ENCODE measurements around the gene CDK15.
A peak's percentile ranks its signal among the peaks of the same experiment; 100 is the strongest.

CDK15 gene

DNA sequence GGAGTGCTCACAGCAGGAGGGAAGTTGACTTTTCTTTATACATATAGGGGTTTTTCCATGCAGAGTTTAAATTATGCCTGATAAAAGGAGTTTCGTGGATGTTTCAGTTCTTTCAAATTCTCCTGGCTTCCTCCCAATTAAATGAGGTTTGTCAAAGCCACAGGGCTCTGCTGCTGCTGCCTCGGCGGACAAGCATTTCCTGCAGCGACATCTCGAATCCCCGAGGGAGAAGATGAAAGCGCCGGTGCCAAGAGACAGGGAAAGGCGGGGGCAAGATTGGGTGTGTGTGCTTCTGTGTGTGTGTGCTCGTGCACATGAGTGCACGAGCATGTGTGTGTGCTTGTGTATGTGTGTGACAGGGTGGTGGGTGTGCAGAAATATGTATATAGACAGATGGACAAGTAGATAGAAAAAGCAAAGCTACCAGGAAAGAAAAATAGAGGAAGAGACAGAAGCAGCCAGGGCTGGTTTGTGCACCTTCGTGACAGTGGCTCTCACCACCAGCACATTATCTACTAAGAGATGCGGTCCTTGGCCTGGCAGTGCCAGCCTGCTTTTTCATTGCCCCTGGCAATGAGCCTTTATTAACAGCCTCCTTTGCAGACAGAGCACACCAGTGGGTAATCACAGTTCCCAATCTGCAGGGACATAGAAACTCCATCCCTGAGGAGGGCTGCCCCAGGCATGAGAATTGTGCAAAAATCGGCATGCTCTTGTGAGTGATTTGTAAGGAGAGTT is 76.2 kb downstream of the CDK15 start:
- Histone ChIP-seq H3K27ac (ENCODE audit: low read depth in 2 of 2, low read length in 2 of 2) (no peak overlapping the region), H3K27me3 (ENCODE audit: control insufficient read depth in 2 of 2, insufficient read depth in 2 of 2, low read length in 2 of 2) (peaks cover 0 to 5% of the 10 kb centered on the region in 2 donors), H3K9ac (ENCODE audit: low read depth in 1 of 2, low read length in 2 of 2) (no peak overlapping the region), H3K4me3 (ENCODE audit: low read length in 2 of 2) (no peak overlapping the region), H3K4me1 (ENCODE audit: control insufficient read depth in 2 of 2, insufficient read depth in 2 of 2, low read length in 2 of 2) (peaks cover 0 to 3% of the 10 kb centered on the region in 2 donors), H3K36me3 (ENCODE audit: control insufficient read depth in 2 of 2, insufficient read depth in 2 of 2, low read length in 2 of 2) (no peaks in the 10 kb centered on the region), H3K9me3 (ENCODE audit: control insufficient read depth in 2 of 2, low read length in 2 of 2) (no peaks in the 10 kb centered on the region)

DNA sequence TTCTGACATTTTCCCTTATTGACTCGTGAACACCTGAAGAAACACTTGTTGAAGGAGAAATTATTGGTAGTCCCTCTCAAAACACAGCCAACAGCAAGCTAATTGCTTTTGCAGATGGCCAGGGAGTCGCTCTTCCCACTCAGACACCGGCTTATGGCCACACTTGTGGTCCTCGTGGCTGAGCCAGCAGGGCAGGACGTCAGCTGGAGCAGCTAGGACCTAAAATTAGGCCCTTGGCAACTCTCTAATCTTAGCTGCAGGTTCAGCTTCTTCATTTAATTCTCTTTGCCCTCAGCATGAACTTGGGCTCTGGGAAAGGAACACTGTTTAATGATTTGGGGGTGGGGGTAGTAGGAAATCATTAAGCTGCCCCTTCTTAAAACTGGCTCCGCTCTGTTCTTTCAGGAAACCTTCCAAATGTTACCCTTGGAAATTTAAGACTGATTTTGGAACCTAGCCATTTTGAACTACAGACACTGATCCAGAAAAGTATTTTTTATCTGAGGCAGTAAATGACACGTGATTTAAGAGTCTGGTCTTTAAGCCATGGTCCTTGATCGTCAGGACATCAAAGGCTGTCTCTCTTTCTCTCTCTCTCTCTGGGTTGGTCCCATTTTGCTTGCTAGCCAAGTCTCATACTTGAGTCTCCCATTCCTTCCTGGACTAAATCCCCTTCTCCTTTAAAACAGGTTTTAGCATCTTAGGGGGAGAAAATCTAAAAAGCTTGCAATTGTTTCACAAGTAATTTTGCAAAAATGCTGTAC is 77.5 kb downstream of the CDK15 start:
- H3K4me1 ChIP-seq (ENCODE audit: control insufficient read depth in 2 of 2, insufficient read depth in 2 of 2, low read length in 2 of 2), result peaks cover 0 to 3% of the 10 kb centered on the region in 2 donors
- H3K9me3 ChIP-seq (ENCODE audit: control insufficient read depth in 2 of 2, low read length in 2 of 2), result no peaks in the 10 kb centered on the region
- H3K9ac ChIP-seq (ENCODE audit: low read depth in 1 of 2, low read length in 2 of 2), result no peak overlapping the region
- H3K36me3 ChIP-seq (ENCODE audit: control insufficient read depth in 2 of 2, insufficient read depth in 2 of 2, low read length in 2 of 2), result no peaks in the 10 kb centered on the region
- peaks cover 0 to 5% of the 10 kb centered on the region in 2 donors for H3K27me3 ChIP-seq (ENCODE audit: control insufficient read depth in 2 of 2, insufficient read depth in 2 of 2, low read length in 2 of 2)
- no peak overlapping the region for H3K27ac ChIP-seq (ENCODE audit: low read depth in 2 of 2, low read length in 2 of 2)
- H3K4me3 ChIP-seq (ENCODE audit: low read length in 2 of 2), result no peak overlapping the region

DNA sequence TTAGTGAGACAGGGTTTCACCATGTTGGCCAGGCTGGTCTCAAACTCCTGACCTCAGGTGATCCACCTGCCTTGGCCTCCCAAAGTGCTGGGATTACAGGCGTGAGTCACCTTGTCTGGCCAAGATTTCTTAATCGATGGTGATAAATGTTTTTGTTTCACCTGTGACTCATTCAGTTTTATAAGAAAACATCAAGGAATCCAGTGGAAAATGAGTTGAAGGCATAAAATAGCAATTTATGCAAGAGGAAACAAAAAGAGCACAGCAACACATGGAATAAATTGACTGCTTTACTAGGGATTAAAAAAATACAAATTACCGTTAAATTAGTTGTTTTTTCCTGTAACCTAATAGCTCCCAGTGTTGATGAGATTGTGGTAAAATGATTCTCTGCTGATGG is 80.2 kb downstream of the CDK15 start:
- Histone ChIP-seq H3K27me3 (ENCODE audit: control insufficient read depth in 2 of 2, insufficient read depth in 2 of 2, low read length in 2 of 2) (peaks cover 0 to 5% of the 10 kb centered on the region in 2 donors), H3K9me3 (ENCODE audit: control insufficient read depth in 2 of 2, low read length in 2 of 2) (no peaks in the 10 kb centered on the region), H3K4me1 (ENCODE audit: control insufficient read depth in 2 of 2, insufficient read depth in 2 of 2, low read length in 2 of 2) (peaks cover 0 to 3% of the 10 kb centered on the region in 2 donors), H3K27ac (ENCODE audit: low read depth in 2 of 2, low read length in 2 of 2) (no peak overlapping the region), H3K36me3 (ENCODE audit: control insufficient read depth in 2 of 2, insufficient read depth in 2 of 2, low read length in 2 of 2) (no peaks in the 10 kb centered on the region), H3K4me3 (ENCODE audit: low read length in 2 of 2) (no peak overlapping the region), H3K9ac (ENCODE audit: low read depth in 1 of 2, low read length in 2 of 2) (no peak overlapping the region)

DNA sequence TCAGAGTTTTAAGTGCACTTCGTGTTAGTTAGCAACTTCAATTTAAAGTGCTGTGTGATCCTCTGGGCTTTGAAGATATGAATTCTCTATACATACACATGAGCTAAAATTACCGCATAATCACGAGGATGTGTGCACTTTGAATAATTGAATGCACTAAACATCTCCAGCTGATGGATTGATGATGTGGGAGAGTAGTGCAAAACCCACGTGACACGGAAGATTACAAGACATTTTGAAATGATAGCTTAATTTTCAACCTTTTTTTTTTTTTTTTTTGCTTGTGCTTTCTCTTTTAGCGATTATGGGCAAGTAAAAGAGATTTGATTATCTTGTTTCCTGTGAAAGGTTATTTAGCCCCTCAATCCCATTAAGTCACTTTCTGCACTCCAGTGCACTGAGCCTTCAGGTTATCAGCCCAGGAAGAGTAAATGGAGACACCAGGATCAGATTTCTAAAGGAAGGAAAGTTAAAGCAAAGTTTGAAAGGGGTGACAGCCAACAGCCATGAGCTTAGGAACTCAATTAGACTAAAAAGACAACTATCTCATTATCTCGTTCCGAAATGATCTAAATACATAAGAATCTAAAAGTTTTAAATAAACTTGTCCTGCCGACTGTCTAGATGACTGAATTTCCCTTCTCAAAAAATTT is 81.6 kb downstream of the CDK15 start:
- no peaks in the 10 kb centered on the region for H3K27me3 ChIP-seq (ENCODE audit: control insufficient read depth in 2 of 2, insufficient read depth in 2 of 2, low read length in 2 of 2)
- no peaks in the 10 kb centered on the region for H3K36me3 ChIP-seq (ENCODE audit: control insufficient read depth in 2 of 2, insufficient read depth in 2 of 2, low read length in 2 of 2)
- no peaks in the 10 kb centered on the region for H3K9me3 ChIP-seq (ENCODE audit: control insufficient read depth in 2 of 2, low read length in 2 of 2)
- peak overlapping the region in 1 of 2 donors; percentile 34 for H3K4me3 ChIP-seq (ENCODE audit: low read length in 2 of 2)
- H3K4me1 ChIP-seq (ENCODE audit: control insufficient read depth in 2 of 2, insufficient read depth in 2 of 2, low read length in 2 of 2), result no peaks in the 10 kb centered on the region
- no peak overlapping the region for H3K9ac ChIP-seq (ENCODE audit: low read depth in 1 of 2, low read length in 2 of 2)
- H3K27ac ChIP-seq (ENCODE audit: low read depth in 2 of 2, low read length in 2 of 2), result no peak overlapping the region

DNA sequence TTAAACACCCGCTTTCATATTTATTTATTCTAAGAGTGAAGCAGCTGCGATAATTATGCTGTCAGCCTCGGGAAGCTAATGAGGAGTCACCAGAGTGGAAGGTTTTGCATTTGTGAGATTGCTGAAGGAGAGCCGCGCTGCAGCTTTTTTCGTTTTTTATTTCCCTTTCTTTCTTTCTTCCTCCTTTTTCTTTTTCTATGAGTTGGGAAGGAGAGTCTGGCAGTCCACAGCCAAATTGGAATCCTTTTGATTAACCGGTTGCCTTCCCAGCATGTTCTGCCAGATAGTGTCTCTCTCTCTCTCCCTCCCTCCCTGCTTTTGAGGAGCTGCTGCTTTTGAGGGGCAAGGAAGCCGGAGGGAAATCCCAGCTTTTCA is 82.1 kb downstream of the CDK15 start:
- Histone ChIP-seq H3K36me3 (ENCODE audit: control insufficient read depth in 2 of 2, insufficient read depth in 2 of 2, low read length in 2 of 2) (no peaks in the 10 kb centered on the region), H3K4me3 (ENCODE audit: low read length in 2 of 2) (peak overlapping the region in 1 of 2 donors; percentile 34), H3K27me3 (ENCODE audit: control insufficient read depth in 2 of 2, insufficient read depth in 2 of 2, low read length in 2 of 2) (no peaks in the 10 kb centered on the region), H3K9ac (ENCODE audit: low read depth in 1 of 2, low read length in 2 of 2) (no peak overlapping the region), H3K27ac (ENCODE audit: low read depth in 2 of 2, low read length in 2 of 2) (no peak overlapping the region), H3K4me1 (ENCODE audit: control insufficient read depth in 2 of 2, insufficient read depth in 2 of 2, low read length in 2 of 2) (no peaks in the 10 kb centered on the region), H3K9me3 (ENCODE audit: control insufficient read depth in 2 of 2, low read length in 2 of 2) (no peaks in the 10 kb centered on the region)

DNA sequence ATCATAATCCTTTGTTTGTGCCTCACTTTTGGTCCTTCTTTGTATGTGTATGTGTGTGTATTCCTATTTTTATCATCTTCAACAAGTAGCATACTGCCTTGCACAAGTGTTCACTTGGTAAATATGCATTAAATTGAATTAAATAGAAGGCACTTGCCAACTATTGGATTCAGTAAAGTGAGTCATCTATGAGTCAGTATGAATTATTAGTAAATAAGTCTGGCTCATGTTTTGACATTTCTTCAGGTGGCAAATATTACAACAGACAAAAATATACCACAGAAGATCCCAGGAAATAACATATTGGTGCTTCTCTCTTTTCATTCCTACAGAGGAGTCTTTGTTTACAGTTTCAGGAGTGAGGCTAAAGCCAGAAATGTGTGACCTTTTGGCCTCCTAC is 84.1 kb downstream of the CDK15 start:
- H3K4me1 ChIP-seq (ENCODE audit: control insufficient read depth in 2 of 2, insufficient read depth in 2 of 2, low read length in 2 of 2), result no peaks in the 10 kb centered on the region
- no peak overlapping the region for H3K4me3 ChIP-seq (ENCODE audit: low read length in 2 of 2)
- H3K36me3 ChIP-seq (ENCODE audit: control insufficient read depth in 2 of 2, insufficient read depth in 2 of 2, low read length in 2 of 2), result no peaks in the 10 kb centered on the region
- no peaks in the 10 kb centered on the region for H3K27me3 ChIP-seq (ENCODE audit: control insufficient read depth in 2 of 2, insufficient read depth in 2 of 2, low read length in 2 of 2)
- no peaks in the 10 kb centered on the region for H3K9me3 ChIP-seq (ENCODE audit: control insufficient read depth in 2 of 2, low read length in 2 of 2)
- no peak overlapping the region for H3K27ac ChIP-seq (ENCODE audit: low read depth in 2 of 2, low read length in 2 of 2)
- no peak overlapping the region for H3K9ac ChIP-seq (ENCODE audit: low read depth in 1 of 2, low read length in 2 of 2)

DNA sequence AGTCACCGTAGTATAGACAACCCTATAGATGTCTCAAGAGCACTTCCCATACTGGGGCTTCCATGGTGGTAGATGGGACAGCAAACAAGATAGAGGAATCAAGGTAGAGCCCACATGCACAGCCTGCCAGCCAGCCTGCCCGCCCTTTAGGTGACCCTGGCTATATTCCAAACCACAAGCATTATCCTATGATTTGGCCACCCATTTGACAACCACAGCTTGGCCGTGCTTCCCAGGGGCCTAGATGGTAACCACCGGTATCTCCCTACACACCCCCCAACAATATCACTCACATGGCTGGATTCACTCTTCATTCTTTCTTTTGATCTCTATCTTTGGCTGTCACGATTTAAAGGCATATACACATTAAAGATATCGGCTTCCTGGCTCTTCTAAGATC is 85.3 kb downstream of the CDK15 start:
- H3K27me3 ChIP-seq (ENCODE audit: control insufficient read depth in 2 of 2, insufficient read depth in 2 of 2, low read length in 2 of 2), result no peaks in the 10 kb centered on the region
- H3K4me1 ChIP-seq (ENCODE audit: control insufficient read depth in 2 of 2, insufficient read depth in 2 of 2, low read length in 2 of 2), result no peaks in the 10 kb centered on the region
- H3K36me3 ChIP-seq (ENCODE audit: control insufficient read depth in 2 of 2, insufficient read depth in 2 of 2, low read length in 2 of 2), result no peaks in the 10 kb centered on the region
- H3K27ac ChIP-seq (ENCODE audit: low read depth in 2 of 2, low read length in 2 of 2), result no peak overlapping the region
- no peaks in the 10 kb centered on the region for H3K9me3 ChIP-seq (ENCODE audit: control insufficient read depth in 2 of 2, low read length in 2 of 2)
- H3K4me3 ChIP-seq (ENCODE audit: low read length in 2 of 2), result no peak overlapping the region
- H3K9ac ChIP-seq (ENCODE audit: low read depth in 1 of 2, low read length in 2 of 2), result no peak overlapping the region

DNA sequence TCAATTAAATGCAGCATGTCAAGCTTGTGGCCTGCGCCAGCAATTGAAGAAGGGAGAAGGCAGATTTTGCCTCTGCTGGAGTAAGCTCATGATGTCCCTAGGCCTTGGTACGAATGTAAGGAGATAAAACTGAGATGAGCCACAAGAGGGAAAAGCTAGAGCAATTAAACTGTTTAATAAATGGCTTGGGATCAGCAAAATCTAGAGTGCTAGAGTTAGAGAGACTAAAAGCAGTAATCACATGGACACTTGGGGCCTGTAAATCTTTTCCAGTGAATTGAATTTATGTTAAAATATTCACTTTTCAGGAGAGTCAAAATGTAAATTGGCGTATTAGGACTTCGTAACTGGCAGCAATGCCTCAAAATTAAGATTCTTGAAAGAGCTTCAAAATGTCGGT is 86.2 kb downstream of the CDK15 start:
- Histone ChIP-seq H3K4me3 (ENCODE audit: low read length in 2 of 2) (no peak overlapping the region), H3K4me1 (ENCODE audit: control insufficient read depth in 2 of 2, insufficient read depth in 2 of 2, low read length in 2 of 2) (no peaks in the 10 kb centered on the region), H3K27me3 (ENCODE audit: control insufficient read depth in 2 of 2, insufficient read depth in 2 of 2, low read length in 2 of 2) (no peaks in the 10 kb centered on the region)

DNA sequence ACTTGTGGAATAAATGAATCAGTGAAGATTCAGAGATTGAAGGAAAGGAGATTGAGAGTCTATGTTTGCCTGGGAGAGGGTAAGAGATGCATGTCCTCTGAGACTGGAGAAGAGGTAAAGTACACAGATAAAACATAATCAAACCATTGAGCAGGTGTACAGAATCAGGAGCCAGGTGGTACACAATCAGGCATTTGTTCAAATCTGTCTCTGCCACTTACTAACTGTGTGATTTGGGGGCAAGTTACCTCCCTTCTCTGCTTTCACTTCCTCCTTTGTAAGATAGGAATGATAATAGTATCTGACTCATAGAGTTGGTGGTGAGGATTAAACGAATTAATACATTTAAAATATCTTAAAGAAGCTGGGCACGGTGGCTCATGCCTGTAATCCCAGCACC is 94.0 kb downstream of the CDK15 start:
- Histone ChIP-seq H3K9ac (ENCODE audit: low read depth in 1 of 2, low read length in 2 of 2) (no peak overlapping the region), H3K27me3 (ENCODE audit: control insufficient read depth in 2 of 2, insufficient read depth in 2 of 2, low read length in 2 of 2) (peaks cover 0 to 3% of the 10 kb centered on the region in 2 donors), H3K36me3 (ENCODE audit: control insufficient read depth in 2 of 2, insufficient read depth in 2 of 2, low read length in 2 of 2) (no peaks in the 10 kb centered on the region), H3K4me3 (ENCODE audit: low read length in 2 of 2) (no peak overlapping the region), H3K9me3 (ENCODE audit: control insufficient read depth in 2 of 2, low read length in 2 of 2) (no peaks in the 10 kb centered on the region), H3K27ac (ENCODE audit: low read depth in 2 of 2, low read length in 2 of 2) (no peak overlapping the region), H3K4me1 (ENCODE audit: control insufficient read depth in 2 of 2, insufficient read depth in 2 of 2, low read length in 2 of 2) (no peaks in the 10 kb centered on the region)

More for the DNA sequence above, 86.2 kb downstream of the CDK15 start:
- H3K36me3 ChIP-seq (ENCODE audit: control insufficient read depth in 2 of 2, insufficient read depth in 2 of 2, low read length in 2 of 2), result no peaks in the 10 kb centered on the region
- no peak overlapping the region for H3K9ac ChIP-seq (ENCODE audit: low read depth in 1 of 2, low read length in 2 of 2)
- no peaks in the 10 kb centered on the region for H3K9me3 ChIP-seq (ENCODE audit: control insufficient read depth in 2 of 2, low read length in 2 of 2)
- H3K27ac ChIP-seq (ENCODE audit: low read depth in 2 of 2, low read length in 2 of 2), result no peak overlapping the region

DNA sequence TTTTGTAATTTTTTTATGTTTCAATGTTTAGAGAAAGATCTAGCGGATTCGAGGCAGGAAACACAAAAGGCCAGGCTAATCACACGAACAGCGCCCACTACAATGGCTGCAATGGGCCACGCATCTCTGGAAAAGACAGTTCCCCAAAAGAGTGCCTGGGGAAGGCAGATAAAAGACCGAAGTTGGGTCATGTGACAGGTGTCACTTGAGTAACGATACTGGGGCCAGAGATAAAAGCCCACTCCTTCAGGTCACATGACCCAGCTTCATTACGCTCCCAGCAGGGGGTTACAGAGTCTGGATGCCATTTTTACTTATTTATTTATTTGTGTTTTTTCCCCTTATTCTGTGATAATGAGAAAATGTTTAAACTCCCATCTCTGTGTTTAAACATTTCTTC is 95.4 kb downstream of the CDK15 start:
- H3K36me3 ChIP-seq (ENCODE audit: control insufficient read depth in 2 of 2, insufficient read depth in 2 of 2, low read length in 2 of 2), result no peaks in the 10 kb centered on the region
- no peaks in the 10 kb centered on the region for H3K4me1 ChIP-seq (ENCODE audit: control insufficient read depth in 2 of 2, insufficient read depth in 2 of 2, low read length in 2 of 2)
- H3K4me3 ChIP-seq (ENCODE audit: low read length in 2 of 2), result no peak overlapping the region
- H3K27me3 ChIP-seq (ENCODE audit: control insufficient read depth in 2 of 2, insufficient read depth in 2 of 2, low read length in 2 of 2), result peaks cover 0 to 3% of the 10 kb centered on the region in 2 donors
- no peaks in the 10 kb centered on the region for H3K9me3 ChIP-seq (ENCODE audit: control insufficient read depth in 2 of 2, low read length in 2 of 2)
- H3K27ac ChIP-seq (ENCODE audit: low read depth in 2 of 2, low read length in 2 of 2), result no peak overlapping the region
- no peak overlapping the region for H3K9ac ChIP-seq (ENCODE audit: low read depth in 1 of 2, low read length in 2 of 2)
